KOPT-K1 (cell line): ENCODE measurements around the gene POLDIP3.

Experiments used
- H3K27ac ChIP-seq: fragments of 200-600 bp; sonication (generic); 2 replicates; pipeline ENCODE4 v1.5.1; 2016; ENCODE audit warnings: antibody characterized with exemption, mild to moderate bottlenecking, low read depth, low read length; ENCODE audit not compliant: poor library complexity, severe bottlenecking
- H3K36me3 ChIP-seq: fragments of 200-600 bp; sonication (generic); 2 replicates; pipeline ENCODE4 v1.5.1; 2017; ENCODE audit warnings: antibody characterized with exemption, mild to moderate bottlenecking, low read length, moderate library complexity; ENCODE audit not compliant: insufficient read depth
- H3K9me3 ChIP-seq: fragments of 200-600 bp; sonication (generic); 2 replicates; pipeline ENCODE4 v1.5.1; 2017; ENCODE audit warnings: antibody characterized with exemption, low read length, mild to moderate bottlenecking; ENCODE audit not compliant: insufficient read depth, poor library complexity, severe bottlenecking

The POLDIP3 gene

GRCh38 chr22:42614312-42615091 lies at the start of gene POLDIP3:
POLDIP3 (minus strand) TSS chr22:42614883; CDS start chr22:42614857, 26 bp downstream.
- H3K27ac ChIP-seq: peak within 1 kb of the TSS; percentile 96
- H3K36me3 ChIP-seq: peaks cover 44% of the 10 kb centered on the region
- no peaks in the 10 kb centered on the region for H3K9me3 ChIP-seq

- Histone ChIP-seq H3K9me3 (no peaks in the 10 kb centered on the region), H3K36me3 (no peaks in the 10 kb centered on the region), H3K27ac (no peak overlapping the region)
These were observed 47.5 kb upstream of the POLDIP3 start for GRCh38 chr22:42661985-42662831.

- H3K9me3 ChIP-seq: no peaks in the 10 kb centered on the region
- no peaks in the 10 kb centered on the region for H3K36me3 ChIP-seq
- H3K27ac ChIP-seq: no peak overlapping the region
These were observed 41.9 kb upstream of the POLDIP3 start for GRCh38 chr22:42656578-42656977.

GRCh38 chr22:42655693-42656092 lies 41.0 kb upstream of the POLDIP3 start:
- Histone ChIP-seq H3K9me3 (no peaks in the 10 kb centered on the region), H3K36me3 (no peaks in the 10 kb centered on the region), H3K27ac (no peak overlapping the region)

GRCh38 chr22:42654436-42655073 lies 39.9 kb upstream of the POLDIP3 start:
- no peak overlapping the region for H3K27ac ChIP-seq
- no peaks in the 10 kb centered on the region for H3K36me3 ChIP-seq
- no peaks in the 10 kb centered on the region for H3K9me3 ChIP-seq

GRCh38 chr22:42653999-42654398 lies 39.3 kb upstream of the POLDIP3 start:
- Histone ChIP-seq H3K9me3 (no peaks in the 10 kb centered on the region), H3K36me3 (no peaks in the 10 kb centered on the region), H3K27ac (no peak overlapping the region)

- no peak overlapping the region for H3K27ac ChIP-seq
- H3K9me3 ChIP-seq: no peaks in the 10 kb centered on the region
- H3K36me3 ChIP-seq: no peaks in the 10 kb centered on the region; the same call in 1 of the 2 replicates
These were observed 36.5 kb upstream of the POLDIP3 start for GRCh38 chr22:42651134-42651533.

GRCh38 chr22:42649246-42650099 lies 34.8 kb upstream of the POLDIP3 start, which contains the start of gene CYB5R3:
CYB5R3 (minus strand) TSS chr22:42649392; CDS start chr22:42649315, 77 bp downstream.
- Histone ChIP-seq H3K36me3 (no peaks in the 10 kb centered on the region; the same call in 1 of the 2 replicates), H3K9me3 (no peaks in the 10 kb centered on the region), H3K27ac (peak within 1 kb of the TSS; percentile 66)

GRCh38 chr22:42648368-42649245 lies 33.9 kb upstream of the POLDIP3 start:
- no peaks in the 10 kb centered on the region; the same call in 1 of the 2 replicates for H3K36me3 ChIP-seq
- peak overlapping the region; percentile 62 for H3K27ac ChIP-seq
- no peaks in the 10 kb centered on the region for H3K9me3 ChIP-seq

- H3K36me3 ChIP-seq: no peaks in the 10 kb centered on the region; the same call in 1 of the 2 replicates
- H3K9me3 ChIP-seq: no peaks in the 10 kb centered on the region
- H3K27ac ChIP-seq: peak overlapping the region; percentile 62
These were observed 33.3 kb upstream of the POLDIP3 start for GRCh38 chr22:42648017-42648367.

- no peaks in the 10 kb centered on the region; the same call in 1 of the 2 replicates for H3K36me3 ChIP-seq
- no peak overlapping the region for H3K27ac ChIP-seq
- no peaks in the 10 kb centered on the region for H3K9me3 ChIP-seq
These were observed 32.2 kb upstream of the POLDIP3 start for GRCh38 chr22:42646569-42647525.

GRCh38 chr22:42645938-42646568 lies 31.4 kb upstream of the POLDIP3 start:
- H3K27ac ChIP-seq: no peak overlapping the region
- H3K36me3 ChIP-seq: no peaks in the 10 kb centered on the region; the same call in 1 of the 2 replicates
- H3K9me3 ChIP-seq: no peaks in the 10 kb centered on the region
